Stimulated activated CD8-positive, alpha-beta memory T cell treated with anti-CD3 and anti-CD28 coated beads, Interleukin-12 subunit alpha, Interleukin-12 subunit beta, amount 100 ng/mL, for 24 hours (primary cell): ENCODE measurements around the gene RASSF6.
"Not testable (repeated sequence)": the region's sequence is repeated elsewhere in the genome, so short reads cannot be mapped to it uniquely, and the experiment has no call there.

ENCODE experiments used
- DNase-seq: peaks from one replicate; pipeline ENCODE4 v3.0.0-alpha.2; 2020; ENCODE audit errors: extremely low read depth

The RASSF6 gene

GRCh38 chr4:73620115-73620792 lies at the start of gene RASSF6:
Gene RASSF6, minus strand, starts transcription at chr4:73620436. Its CDS starts 8,641 bp downstream, at chr4:73611795.
- no peak for DNase-seq

GRCh38 chr4:73669410-73670183 lies 49.4 kb upstream of the RASSF6 start:
- no peak for DNase-seq

GRCh38 chr4:73668782-73669201 lies 48.6 kb upstream of the RASSF6 start:
- DNase-seq, result no peak

- not testable (repeated sequence) for DNase-seq
Observed at GRCh38 chr4:73665924-73666323, 45.7 kb upstream of the RASSF6 start.

- no peak for DNase-seq
Observed at GRCh38 chr4:73664470-73664869, 44.2 kb upstream of the RASSF6 start.

GRCh38 chr4:73663576-73663975 lies 43.3 kb upstream of the RASSF6 start:
- no peak for DNase-seq

GRCh38 chr4:73662709-73663546 lies 42.7 kb upstream of the RASSF6 start:
- DNase-seq, result no peak

- DNase-seq, result no peak
Observed at GRCh38 chr4:73661646-73662119, 41.4 kb upstream of the RASSF6 start.

- no peak for DNase-seq
Observed at GRCh38 chr4:73660808-73661207, 40.6 kb upstream of the RASSF6 start.

GRCh38 chr4:73653695-73654106 lies 33.5 kb upstream of the RASSF6 start:
- no peak for DNase-seq

GRCh38 chr4:73650250-73650649 lies 30.0 kb upstream of the RASSF6 start:
- DNase-seq, result no peak

GRCh38 chr4:73648478-73648877 lies 28.2 kb upstream of the RASSF6 start:
- no peak for DNase-seq

- DNase-seq, result no peak
Observed at GRCh38 chr4:73646117-73646516, 25.9 kb upstream of the RASSF6 start.

- DNase-seq, result no peak
Observed at GRCh38 chr4:73631565-73632226, 11.5 kb upstream of the RASSF6 start.

GRCh38 chr4:73628834-73629233 lies 8.6 kb upstream of the RASSF6 start:
- DNase-seq, result not testable (repeated sequence)

- no peak for DNase-seq
Observed at GRCh38 chr4:73621357-73621756, 1.1 kb upstream of the RASSF6 start.

GRCh38 chr4:73619346-73619745 lies 890 bp downstream of the RASSF6 start:
- DNase-seq, result no peak

GRCh38 chr4:73617256-73617655 lies 3.0 kb downstream of the RASSF6 start:
- DNase-seq, result no peak

- DNase-seq, result no peak
Observed at GRCh38 chr4:73615613-73616012, 4.6 kb downstream of the RASSF6 start.

GRCh38 chr4:73614311-73614867 lies 5.8 kb downstream of the RASSF6 start:
- no peak for DNase-seq

GRCh38 chr4:73613130-73613529 lies 7.1 kb downstream of the RASSF6 start:
- no peak for DNase-seq
